Rectal smooth muscle tissue (tissue), 1 donor: ENCODE results near the gene CDKL5.

Source experiments
- H3K27ac ChIP-seq: one replicate; pipeline ENCODE4 v1.7.0; 2013; ENCODE audit warnings: low read depth, low read length, inconsistent platforms
- H3K27me3 ChIP-seq: one replicate; pipeline ENCODE4 v1.7.0; 2013; ENCODE audit warnings: low read length; ENCODE audit not compliant: control insufficient read depth, insufficient read depth
- H3K36me3 ChIP-seq: one replicate; pipeline ENCODE4 v1.7.0; 2013; ENCODE audit warnings: low read length; ENCODE audit not compliant: control insufficient read depth, insufficient read depth
- H3K4me1 ChIP-seq: one replicate; pipeline ENCODE4 v1.7.0; 2013; ENCODE audit warnings: low read length; ENCODE audit not compliant: control insufficient read depth, insufficient read depth
- H3K4me3 ChIP-seq: one replicate; pipeline ENCODE4 v1.7.0; 2013; ENCODE audit warnings: low read length
- H3K9ac ChIP-seq: one replicate; pipeline ENCODE4 v1.7.0; 2013; ENCODE audit warnings: low read length

The CDKL5 gene

GRCh38 chrX:18465051-18465450, 39.6 kb downstream of the CDKL5 start:
- H3K36me3 ChIP-seq, result no peaks in the 10 kb centered on the region
- no peak overlapping the region for H3K9ac ChIP-seq
- H3K27me3 ChIP-seq, result no peaks in the 10 kb centered on the region
- no peak overlapping the region for H3K27ac ChIP-seq
- no peak overlapping the region for H3K4me3 ChIP-seq
- H3K4me1 ChIP-seq, result no peaks in the 10 kb centered on the region

GRCh38 chrX:18468599-18468998, 43.2 kb downstream of the CDKL5 start:
- H3K4me3 ChIP-seq, result no peak overlapping the region
- H3K9ac ChIP-seq, result no peak overlapping the region
- H3K27me3 ChIP-seq, result no peaks in the 10 kb centered on the region
- H3K36me3 ChIP-seq, result no peaks in the 10 kb centered on the region
- no peak overlapping the region for H3K27ac ChIP-seq
- H3K4me1 ChIP-seq, result no peaks in the 10 kb centered on the region

GRCh38 chrX:18471296-18471695, 45.9 kb downstream of the CDKL5 start:
- H3K4me3 ChIP-seq, result no peak overlapping the region
- H3K4me1 ChIP-seq, result no peaks in the 10 kb centered on the region
- no peak overlapping the region for H3K27ac ChIP-seq
- H3K27me3 ChIP-seq, result no peaks in the 10 kb centered on the region
- no peaks in the 10 kb centered on the region for H3K36me3 ChIP-seq
- no peak overlapping the region for H3K9ac ChIP-seq

GRCh38 chrX:18490806-18491555, 65.6 kb downstream of the CDKL5 start:
- no peaks in the 10 kb centered on the region for H3K36me3 ChIP-seq
- H3K4me1 ChIP-seq, result no peaks in the 10 kb centered on the region
- H3K27ac ChIP-seq, result no peak overlapping the region
- H3K9ac ChIP-seq, result no peak overlapping the region
- no peak overlapping the region for H3K4me3 ChIP-seq
- no peaks in the 10 kb centered on the region for H3K27me3 ChIP-seq

- H3K36me3 ChIP-seq, result no peaks in the 10 kb centered on the region
- no peaks in the 10 kb centered on the region for H3K27me3 ChIP-seq
- no peaks in the 10 kb centered on the region for H3K4me1 ChIP-seq
- no peak overlapping the region for H3K4me3 ChIP-seq
- H3K27ac ChIP-seq, result no peak overlapping the region
- no peak overlapping the region for H3K9ac ChIP-seq
These were observed 66.4 kb downstream of the CDKL5 start for GRCh38 chrX:18491587-18492340.

- no peaks in the 10 kb centered on the region for H3K36me3 ChIP-seq
- H3K9ac ChIP-seq, result no peak overlapping the region
- no peak overlapping the region for H3K27ac ChIP-seq
- no peaks in the 10 kb centered on the region for H3K4me1 ChIP-seq
- H3K27me3 ChIP-seq, result no peaks in the 10 kb centered on the region
- H3K4me3 ChIP-seq, result no peak overlapping the region
These were observed 109.5 kb downstream of the CDKL5 start for GRCh38 chrX:18534949-18535348.

- H3K36me3 ChIP-seq, result no peaks in the 10 kb centered on the region
- H3K27ac ChIP-seq, result no peak overlapping the region
- no peaks in the 10 kb centered on the region for H3K4me1 ChIP-seq
- H3K4me3 ChIP-seq, result no peak overlapping the region
- no peaks in the 10 kb centered on the region for H3K27me3 ChIP-seq
- no peak overlapping the region for H3K9ac ChIP-seq
These were observed 111.7 kb downstream of the CDKL5 start for GRCh38 chrX:18537068-18537467.

- H3K27me3 ChIP-seq, result no peaks in the 10 kb centered on the region
- no peaks in the 10 kb centered on the region for H3K4me1 ChIP-seq
- H3K9ac ChIP-seq, result no peak overlapping the region
- no peaks in the 10 kb centered on the region for H3K36me3 ChIP-seq
- H3K27ac ChIP-seq, result no peak overlapping the region
- H3K4me3 ChIP-seq, result no peak overlapping the region
These were observed 112.1 kb downstream of the CDKL5 start for GRCh38 chrX:18537524-18537923.

- no peaks in the 10 kb centered on the region for H3K4me1 ChIP-seq
- H3K27me3 ChIP-seq, result no peaks in the 10 kb centered on the region
- no peak overlapping the region for H3K9ac ChIP-seq
- H3K36me3 ChIP-seq, result no peaks in the 10 kb centered on the region
- no peak overlapping the region for H3K4me3 ChIP-seq
- no peak overlapping the region for H3K27ac ChIP-seq
These were observed 116.7 kb downstream of the CDKL5 start for GRCh38 chrX:18542131-18542530.

GRCh38 chrX:18542905-18543304, 117.5 kb downstream of the CDKL5 start:
- H3K4me1 ChIP-seq, result no peaks in the 10 kb centered on the region
- no peaks in the 10 kb centered on the region for H3K27me3 ChIP-seq
- H3K36me3 ChIP-seq, result no peaks in the 10 kb centered on the region
- H3K27ac ChIP-seq, result no peak overlapping the region
- no peak overlapping the region for H3K4me3 ChIP-seq
- no peak overlapping the region for H3K9ac ChIP-seq

- Histone ChIP-seq H3K27me3 (no peaks in the 10 kb centered on the region), H3K4me3 (no peak overlapping the region), H3K36me3 (no peaks in the 10 kb centered on the region), H3K27ac (no peak overlapping the region), H3K4me1 (no peaks in the 10 kb centered on the region), H3K9ac (no peak overlapping the region)
These were observed 118.3 kb downstream of the CDKL5 start for GRCh38 chrX:18543738-18544137.

GRCh38 chrX:18545771-18546170, 120.4 kb downstream of the CDKL5 start:
- Histone ChIP-seq H3K27me3 (no peaks in the 10 kb centered on the region), H3K36me3 (no peaks in the 10 kb centered on the region), H3K4me1 (no peaks in the 10 kb centered on the region), H3K27ac (no peak overlapping the region), H3K4me3 (no peak overlapping the region), H3K9ac (no peak overlapping the region)

- no peaks in the 10 kb centered on the region for H3K27me3 ChIP-seq
- H3K36me3 ChIP-seq, result no peaks in the 10 kb centered on the region
- H3K4me1 ChIP-seq, result no peaks in the 10 kb centered on the region
These were observed 123.6 kb downstream of the CDKL5 start for GRCh38 chrX:18548996-18549395.

More at GRCh38 chrX:18548996-18549395, 123.6 kb downstream of the CDKL5 start:
- Histone ChIP-seq H3K9ac (no peak overlapping the region), H3K4me3 (no peak overlapping the region), H3K27ac (no peak overlapping the region)
